ENCODE results near the gene EHF. TPM values are rescaled to one million over a fixed set of nuclear protein-coding genes. Genes with fewer than 3 reads are reported as not detected.

Gene EHF
- total and polyA plus RNA-seq, 2 of the 13 experiments (the other 11 are each of a cell fraction or from before 2014, with no cell fraction given), result 0.04 to 0.46 TPM

GRCh38 chr11:34600339-34601084, 20.4 kb upstream of the EHF start (continued):
- TF ChIP-seq ZNF766 (CRISPR knock-in tag; IDR thresholded peaks at IDR 0.05; ENCODE audit: borderline replicate concordance) (peak; percentile 47; the same call in 1 of the 2 replicates), DMAP1 (CRISPR knock-in tag; IDR thresholded peaks at IDR 0.05) (peak; percentile 24; the same call in 1 of the 2 replicates), RXRA (CRISPR knock-in tag; IDR thresholded peaks at IDR 0.05) (peak; percentile 85), PITX1 (CRISPR knock-in tag; IDR thresholded peaks at IDR 0.05) (no peak), ZNF326 (CRISPR knock-in tag; IDR thresholded peaks at IDR 0.05; ENCODE audit: borderline replicate concordance) (no peak), ZNF749 (CRISPR knock-in tag; IDR thresholded peaks at IDR 0.05; ENCODE audit: borderline replicate concordance) (0 out of 2 replicates have a peak, but pooled peaks have one; percentile 22), KDM4B (CRISPR knock-in tag; IDR thresholded peaks at IDR 0.05) (peak; percentile 23; the same call in 1 of the 2 replicates), SP5 (CRISPR knock-in tag; IDR thresholded peaks at IDR 0.05; ENCODE audit: borderline replicate concordance, low read depth) (0 out of 2 replicates have a peak, but pooled peaks have one; percentile 55), MIXL1 (CRISPR knock-in tag; IDR thresholded peaks at IDR 0.05) (no peak; the same call in 1 of the 2 replicates), NFYC (CRISPR knock-in tag; IDR thresholded peaks at IDR 0.05) (peak; percentile 8; the same call in 1 of the 2 replicates), ZNF644 (CRISPR knock-in tag; IDR thresholded peaks at IDR 0.05; ENCODE audit: low read depth) (peak; percentile 86), TRIM22 (IDR thresholded peaks at IDR 0.05) (no peak), POLR2A (IDR thresholded peaks at IDR 0.05; ENCODE audit: insufficient read depth in 1 of 2, low read depth in 2 of 2, low read length in 2 of 2) (peak; percentile 77 to 83), GATA4 (IDR thresholded peaks at IDR 0.05; ENCODE audit: borderline replicate concordance, low read depth) (peak; percentile 73; the same call in 1 of the 2 replicates), DPF2 (CRISPR knock-in tag; IDR thresholded peaks at IDR 0.05; ENCODE audit: borderline replicate concordance, low read depth) (no peak; the same call in 1 of the 2 replicates), PHF8 (CRISPR knock-in tag; IDR thresholded peaks at IDR 0.05) (peak; percentile 46), ZFY (CRISPR knock-in tag; IDR thresholded peaks at IDR 0.05) (peak; percentile 73), HNF4A (CRISPR knock-in tag; IDR thresholded peaks at IDR 0.05) (peak; percentile 15; the same call in 1 of the 2 replicates), ZNF264 (CRISPR knock-in tag; IDR thresholded peaks at IDR 0.05) (peak; percentile 97), IRF2 (CRISPR knock-in tag; IDR thresholded peaks at IDR 0.05) (peak; percentile 45; the same call in 1 of the 2 replicates), TMF1 (CRISPR knock-in tag; IDR thresholded peaks at IDR 0.05; ENCODE audit: low read depth) (no peak), ZNF746 (CRISPR knock-in tag; IDR thresholded peaks at IDR 0.05) (0 out of 2 replicates have a peak, but pooled peaks have one; percentile 42), TFAP4 (IDR thresholded peaks at IDR 0.05; ENCODE audit: borderline replicate concordance, low read depth) (peak; percentile 59; the same call in 1 of the 2 replicates), LCORL (IDR thresholded peaks at IDR 0.05) (no peak), LCORL (CRISPR knock-in tag; IDR thresholded peaks at IDR 0.05) (peak; percentile 33; the same call in 1 of the 2 replicates), ZFP36L1 (CRISPR knock-in tag; IDR thresholded peaks at IDR 0.05) (no peak), PCBP1 (IDR thresholded peaks at IDR 0.05; ENCODE audit: borderline replicate concordance, low read depth, low read length) (0 out of 2 replicates have a peak, but pooled peaks have one; percentile 41), KDM2A (CRISPR knock-in tag; IDR thresholded peaks at IDR 0.05; ENCODE audit: borderline replicate concordance, low read depth) (peak; percentile 22; the same call in 1 of the 2 replicates), ZNF501 (CRISPR knock-in tag; IDR thresholded peaks at IDR 0.05) (0 out of 2 replicates have a peak, but pooled peaks have one; percentile 37), GLMP (CRISPR knock-in tag; IDR thresholded peaks at IDR 0.05; ENCODE audit: borderline replicate concordance) (no peak), ZNF75D (CRISPR knock-in tag; IDR thresholded peaks at IDR 0.05; ENCODE audit: borderline replicate concordance) (no peak)

Measured in HepG2 (cell line).